CD4-positive, alpha-beta T cell (primary cell): ENCODE results near the gene ZNF423. TPM values are rescaled to one million over a fixed set of nuclear protein-coding genes. Genes with fewer than 3 reads are reported as not detected.

ENCODE experiments used
- ATAC-seq: fragments of 200-7000 bp; cut with Tn5 transposase; one replicate; pipeline ENCODE4 v1.10.0; 2022; ENCODE audit warnings: mild to moderate bottlenecking; ENCODE audit not compliant: poor library complexity
- CTCF ChIA-PET: fragments of 350-600 bp; sonication (Branson Sonifier 250); formaldehyde crosslinking; loops from one replicate; lab custom pipeline; 2021; ENCODE audit warnings: antibody characterized with exemption, inconsistent platforms; lab: Charles Lee
- POLR2A ChIA-PET: fragments of 350-600 bp; sonication (Branson Sonifier 250); formaldehyde crosslinking; loops from one replicate; lab custom pipeline; 2021; ENCODE audit warnings: antibody characterized with exemption, inconsistent platforms; lab: Charles Lee
- DNase-seq, 14 experiments: peaks; one replicate each; pipeline ENCODE4 v3.0.0-alpha.2; 2013 to 2020; ENCODE audit warnings: mixed read lengths in 2 of 14
- H3K27ac ChIP-seq, 2 donors: one replicate each; pipeline versions ENCODE4 v1.5.1 to v1.7.0; 2013; ENCODE audit warnings: low read length in 2 of 2, low read depth in 1 of 2, mild to moderate bottlenecking in 1 of 2
- H3K27me3 ChIP-seq, 2 experiments: 1 replicate in 1 of 2; 2 replicates in 1 of 2; pipeline versions ENCODE4 v1.6.1 to v1.7.0; 2013; ENCODE audit warnings: low read length in 2 of 2, control low read depth in 1 of 2, mild to moderate bottlenecking in 1 of 2, moderate library complexity in 1 of 2; ENCODE audit not compliant: insufficient read depth in 2 of 2, control insufficient read depth in 1 of 2
- H3K36me3 ChIP-seq: one replicate; pipeline ENCODE4 v1.6.1; 2013; ENCODE audit warnings: low read length, control low read depth; ENCODE audit not compliant: insufficient read depth
- H3K4me1 ChIP-seq: one replicate; pipeline ENCODE4 v1.6.1; 2013; ENCODE audit warnings: low read length, control low read depth; ENCODE audit not compliant: insufficient read depth
- H3K4me3 ChIP-seq: one replicate; pipeline ENCODE4 v1.5.1; 2013; ENCODE audit warnings: mild to moderate bottlenecking, low read length, moderate library complexity
- H3K9me3 ChIP-seq, 2 experiments: 1 replicate in 1 of 2; 2 replicates in 1 of 2; pipeline versions ENCODE4 v1.6.1 to v1.7.0; 2013; ENCODE audit warnings: low read length in 2 of 2, mild to moderate bottlenecking in 2 of 2, control low read depth in 1 of 2, moderate library complexity in 1 of 2; ENCODE audit not compliant: control insufficient read depth in 1 of 2, insufficient read depth in 1 of 2
- H3K27ac Mint-ChIP-seq: one replicate; pipeline ENCODE4 v1.8.0; 2020; ENCODE audit warnings: mixed read lengths
- H3K27me3 Mint-ChIP-seq: one replicate; pipeline ENCODE4 v1.8.0; 2021; ENCODE audit warnings: mixed read lengths
- H3K36me3 Mint-ChIP-seq: one replicate; pipeline ENCODE4 v1.8.0; 2021; ENCODE audit warnings: low read depth, mixed read lengths
- H3K4me1 Mint-ChIP-seq: one replicate; pipeline ENCODE4 v1.8.0; 2021; ENCODE audit warnings: low read depth, mixed read lengths
- H3K4me3 Mint-ChIP-seq: one replicate; pipeline ENCODE4 v1.8.0; 2020; ENCODE audit warnings: mild to moderate bottlenecking, mixed read lengths
- H3K9me3 Mint-ChIP-seq: one replicate; pipeline ENCODE4 v1.8.0; 2020; ENCODE audit warnings: mixed read lengths
- intact Hi-C, 2 experiments: fragments of 100-400 bp; cut with DNase I in 1 of 2; cut with micrococcal nuclease in 1 of 2; formaldehyde crosslinking; loops; one replicate each; pipeline versions ENCODE4 v1.15.1 to v1.9.0; 2023 to 2025; cut with DNase I, micrococcal nuclease
- total RNA-seq, 174 experiments: library from RNA in 2 of 174; stranded (reverse) in 2 of 174; gene quantifications; one replicate each; pipeline ENCODE4 v1.2.3 and lab custom pipeline; 2021 to 2026
- TF ChIP-seq, protein P1 (sequence below): fragments of 200-600 bp; IDR thresholded peaks from one replicate; pipeline ENCODE4 v1.8.0; 2022; ENCODE audit warnings: antibody characterized with exemption, mild to moderate bottlenecking

Gene ZNF423
- total RNA-seq, 2 experiments from 2014 or later, result not detected

DNA sequence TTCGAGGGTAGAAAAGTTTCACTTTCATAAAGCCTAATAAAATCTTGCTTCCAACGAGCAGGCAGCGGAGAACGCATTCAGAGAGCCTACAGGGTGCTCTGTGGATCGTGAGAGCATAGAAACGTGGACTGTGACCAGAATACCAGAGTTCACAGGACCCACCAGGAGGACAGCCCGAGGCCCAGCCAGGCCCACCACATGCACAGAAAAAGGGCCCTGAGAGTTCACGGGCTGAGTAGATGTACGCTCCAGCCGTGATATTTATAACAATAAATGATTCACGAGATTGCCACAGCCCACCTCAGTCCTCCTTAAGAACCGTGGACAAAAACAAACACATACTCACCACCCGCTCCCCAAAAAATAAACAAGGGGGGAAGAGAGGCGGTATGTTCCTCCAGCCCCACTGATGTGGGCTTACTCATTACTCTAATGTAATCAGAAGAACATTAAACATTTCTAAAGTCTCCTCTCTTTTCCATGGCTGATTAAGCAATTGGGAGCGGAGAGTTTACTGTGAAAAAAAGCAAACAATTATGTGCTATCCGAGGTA is 275.1 kb downstream of the ZNF423 start:
- ATAC-seq, result no peak
- no peak overlapping the region for H3K27ac Mint-ChIP-seq
- H3K4me1 Mint-ChIP-seq, result no peaks in the 10 kb centered on the region
- no peak overlapping the region for H3K4me3 Mint-ChIP-seq
- no peaks in the 10 kb centered on the region for H3K36me3 ChIP-seq
- H3K9me3 Mint-ChIP-seq, result no peaks in the 10 kb centered on the region
- no peaks in the 10 kb centered on the region for H3K4me1 ChIP-seq
- ChIA-PET POLR2A (no interaction called here), CTCF (interaction anchor here (1.0 kb wide), 1 partner anchor 12 kb away, joined by 3 read pairs; no protein-coding TSS in a partner anchor)
- TF ChIP-seq, protein P1, sequence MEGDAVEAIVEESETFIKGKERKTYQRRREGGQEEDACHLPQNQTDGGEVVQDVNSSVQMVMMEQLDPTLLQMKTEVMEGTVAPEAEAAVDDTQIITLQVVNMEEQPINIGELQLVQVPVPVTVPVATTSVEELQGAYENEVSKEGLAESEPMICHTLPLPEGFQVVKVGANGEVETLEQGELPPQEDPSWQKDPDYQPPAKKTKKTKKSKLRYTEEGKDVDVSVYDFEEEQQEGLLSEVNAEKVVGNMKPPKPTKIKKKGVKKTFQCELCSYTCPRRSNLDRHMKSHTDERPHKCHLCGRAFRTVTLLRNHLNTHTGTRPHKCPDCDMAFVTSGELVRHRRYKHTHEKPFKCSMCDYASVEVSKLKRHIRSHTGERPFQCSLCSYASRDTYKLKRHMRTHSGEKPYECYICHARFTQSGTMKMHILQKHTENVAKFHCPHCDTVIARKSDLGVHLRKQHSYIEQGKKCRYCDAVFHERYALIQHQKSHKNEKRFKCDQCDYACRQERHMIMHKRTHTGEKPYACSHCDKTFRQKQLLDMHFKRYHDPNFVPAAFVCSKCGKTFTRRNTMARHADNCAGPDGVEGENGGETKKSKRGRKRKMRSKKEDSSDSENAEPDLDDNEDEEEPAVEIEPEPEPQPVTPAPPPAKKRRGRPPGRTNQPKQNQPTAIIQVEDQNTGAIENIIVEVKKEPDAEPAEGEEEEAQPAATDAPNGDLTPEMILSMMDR, result no peak
- no peak for DNase-seq
- H3K36me3 Mint-ChIP-seq, result no peaks in the 10 kb centered on the region
- intact Hi-C loops, result no loop called here
- peaks cover 0 to 7% of the 10 kb centered on the region in 2 experiments for H3K9me3 ChIP-seq
- no peak overlapping the region for H3K4me3 ChIP-seq
- no peak overlapping the region for H3K27ac ChIP-seq
- no peaks in the 10 kb centered on the region for H3K27me3 Mint-ChIP-seq
- H3K27me3 ChIP-seq, result no peaks in the 10 kb centered on the region

GRCh38 chr16:49578435-49579024 is 277.4 kb downstream of the ZNF423 start:
- H3K9me3 ChIP-seq, result peaks cover 0 to 7% of the 10 kb centered on the region in 2 experiments
- H3K27me3 ChIP-seq, result no peaks in the 10 kb centered on the region
- POLR2A ChIA-PET, result no interaction called here
- CTCF ChIA-PET, result no interaction called here
- H3K4me1 ChIP-seq, result no peaks in the 10 kb centered on the region
- Mint-ChIP-seq H3K9me3 (no peaks in the 10 kb centered on the region), H3K36me3 (no peaks in the 10 kb centered on the region), H3K27me3 (no peaks in the 10 kb centered on the region), H3K27ac (no peak overlapping the region), H3K4me1 (no peaks in the 10 kb centered on the region), H3K4me3 (no peak overlapping the region)
- no peak overlapping the region for H3K4me3 ChIP-seq
- no peaks in the 10 kb centered on the region for H3K36me3 ChIP-seq
- H3K27ac ChIP-seq, result no peak overlapping the region
- intact Hi-C loops, result no loop called here
- no peak for ATAC-seq
- no peak for DNase-seq
- TF ChIP-seq, protein P1, result no peak

DNA sequence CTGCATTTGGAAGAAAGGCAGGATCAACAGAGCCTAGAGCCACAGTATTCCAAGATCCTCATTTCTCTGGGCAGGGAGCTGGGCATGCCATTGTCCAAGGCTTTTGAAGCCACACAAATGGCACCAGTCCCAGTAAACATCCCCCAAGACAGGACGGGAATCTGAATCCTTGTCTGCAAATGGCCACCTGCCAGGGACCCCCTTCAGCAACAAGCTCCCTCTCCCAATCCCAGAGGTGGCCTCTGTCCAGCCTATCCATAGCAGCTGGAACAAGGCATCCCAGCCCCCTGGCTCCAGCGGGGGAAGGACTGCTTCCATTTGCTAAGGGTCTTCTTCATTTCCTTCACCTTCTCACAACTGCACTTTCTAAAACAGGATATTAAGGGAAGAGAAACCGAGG is 277.9 kb downstream of the ZNF423 start:
- no peak overlapping the region for H3K27ac Mint-ChIP-seq
- H3K36me3 Mint-ChIP-seq, result no peaks in the 10 kb centered on the region
- no peak overlapping the region for H3K4me3 Mint-ChIP-seq
- DNase-seq, result no peak
- no peaks in the 10 kb centered on the region for H3K27me3 Mint-ChIP-seq
- intact Hi-C loops, result no loop called here
- H3K4me1 ChIP-seq, result no peaks in the 10 kb centered on the region
- TF ChIP-seq, protein P1, result no peak
- no peaks in the 10 kb centered on the region for H3K36me3 ChIP-seq
- H3K9me3 Mint-ChIP-seq, result no peaks in the 10 kb centered on the region
- H3K27ac ChIP-seq, result no peak overlapping the region
- ATAC-seq, result no peak
- no peak overlapping the region for H3K4me3 ChIP-seq
- no peaks in the 10 kb centered on the region for H3K27me3 ChIP-seq
- H3K4me1 Mint-ChIP-seq, result no peaks in the 10 kb centered on the region
- peaks cover 0 to 7% of the 10 kb centered on the region in 2 experiments for H3K9me3 ChIP-seq
- ChIA-PET CTCF (no interaction called here), POLR2A (no interaction called here)
